NT2/D1 (cell line): ENCODE data around the gene CYP2C19.
"Not testable (repeated sequence)": the region's sequence is repeated elsewhere in the genome, so short reads cannot be mapped to it uniquely, and the experiment has no call there.

ENCODE experiments used
- SUZ12 ChIP-seq: IDR thresholded peaks from 2 replicates; pipeline ENCODE4 v1.6.1; 2011; ENCODE audit not compliant: insufficient read length, insufficient read depth; ENCODE audit errors: extremely low read depth
- YY1 ChIP-seq: IDR thresholded peaks from 2 replicates; pipeline ENCODE4 v1.6.1; 2011; ENCODE audit not compliant: insufficient read length, insufficient read depth
- ZNF274 ChIP-seq: IDR thresholded peaks from 2 replicates; pipeline ENCODE4 v1.6.1; 2011; ENCODE audit warnings: mild to moderate bottlenecking, low read depth, low read length

DNA sequence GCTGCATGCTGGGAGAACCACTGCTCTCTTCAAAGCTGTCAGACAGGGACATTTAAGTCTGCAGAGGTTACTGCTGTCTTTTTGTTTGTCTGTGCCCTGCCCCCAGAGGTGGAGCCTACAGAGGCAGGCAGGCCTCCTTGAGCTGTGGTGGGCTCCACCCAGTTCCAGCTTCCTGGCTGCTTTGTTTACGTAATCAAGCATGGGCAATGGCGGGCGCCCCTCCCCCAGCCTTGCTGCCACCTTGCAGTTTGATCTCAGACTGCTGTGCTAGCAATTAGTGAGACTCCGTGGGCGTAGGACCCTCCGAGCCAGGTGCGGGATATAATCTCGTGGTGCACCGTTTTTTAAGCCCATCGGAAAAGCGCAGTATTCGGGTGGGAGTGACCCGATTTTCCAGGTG, 67.5 kb downstream of the CYP2C19 start:
- TF ChIP-seq YY1, ZNF274, SUZ12: not testable (repeated sequence)
